Nephron (organoid): ENCODE data around the gene NR1I2.

Source experiments
- H3K27ac Mint-ChIP-seq, 3 experiments: 2 replicates each; pipeline ENCODE4 v1.8.0; 2020; ENCODE audit warnings: mixed read lengths in 3 of 3, mild to moderate bottlenecking in 2 of 3, moderate library complexity in 1 of 3
- H3K27me3 Mint-ChIP-seq: 2 replicates; pipeline ENCODE4 v1.8.0; 2021; ENCODE audit warnings: low read depth, mild to moderate bottlenecking, moderate library complexity, mixed read lengths
- H3K36me3 Mint-ChIP-seq: 2 replicates; pipeline ENCODE4 v1.8.0; 2020; ENCODE audit warnings: low read depth, mixed read lengths
- H3K4me1 Mint-ChIP-seq: 2 replicates; pipeline ENCODE4 v1.8.0; 2020; ENCODE audit warnings: mixed read lengths
- H3K4me3 Mint-ChIP-seq, 3 experiments: 2 replicates each; pipeline ENCODE4 v1.8.0; 2020; ENCODE audit warnings: mild to moderate bottlenecking in 3 of 3, mixed read lengths in 3 of 3, moderate library complexity in 2 of 3
- H3K9me3 Mint-ChIP-seq: 2 replicates; pipeline ENCODE4 v1.8.0; 2020; ENCODE audit warnings: mixed read lengths
- CTCF ChIP-seq, 3 experiments: fragments of 200-600 bp; sonication (generic); IDR thresholded peaks; one replicate each; pipeline ENCODE4 v1.5.0; 2021; ENCODE audit warnings: antibody characterized with exemption in 3 of 3; ENCODE audit not compliant: unreplicated experiment in 3 of 3

Gene NR1I2

GRCh38 chr3:119762876-119763275 is 19.0 kb upstream of the NR1I2 start:
- Mint-ChIP-seq H3K4me3 (no peak overlapping the region), H3K36me3 (peaks cover 28% of the 10 kb centered on the region), H3K27ac (no peak overlapping the region), H3K4me1 (no peaks in the 10 kb centered on the region), H3K27me3 (no peaks in the 10 kb centered on the region), H3K9me3 (peaks cover 16% of the 10 kb centered on the region)
- no peak for TF ChIP-seq CTCF (IDR thresholded peaks at IDR 0.05; ENCODE audit: unreplicated experiment in 3 of 3)

GRCh38 chr3:119763466-119763865 is 18.4 kb upstream of the NR1I2 start:
- no peak for TF ChIP-seq CTCF (IDR thresholded peaks at IDR 0.05; ENCODE audit: unreplicated experiment in 3 of 3)
- H3K27ac Mint-ChIP-seq = no peak overlapping the region
- no peaks in the 10 kb centered on the region for H3K4me1 Mint-ChIP-seq
- no peak overlapping the region for H3K4me3 Mint-ChIP-seq
- no peaks in the 10 kb centered on the region for H3K27me3 Mint-ChIP-seq
- H3K36me3 Mint-ChIP-seq = peaks cover 25% of the 10 kb centered on the region
- H3K9me3 Mint-ChIP-seq = peaks cover 16% of the 10 kb centered on the region

GRCh38 chr3:119765239-119765638 is 16.7 kb upstream of the NR1I2 start:
- Mint-ChIP-seq H3K4me1 (no peaks in the 10 kb centered on the region), H3K4me3 (no peak overlapping the region), H3K9me3 (peaks cover 16% of the 10 kb centered on the region), H3K27ac (no peak overlapping the region), H3K36me3 (peaks cover 18% of the 10 kb centered on the region), H3K27me3 (no peaks in the 10 kb centered on the region)
- no peak for TF ChIP-seq CTCF (IDR thresholded peaks at IDR 0.05; ENCODE audit: unreplicated experiment in 3 of 3)

GRCh38 chr3:119767936-119768601 is 13.8 kb upstream of the NR1I2 start:
- H3K36me3 Mint-ChIP-seq = no peaks in the 10 kb centered on the region
- H3K27ac Mint-ChIP-seq = no peak overlapping the region
- no peaks in the 10 kb centered on the region for H3K9me3 Mint-ChIP-seq
- H3K4me1 Mint-ChIP-seq = no peaks in the 10 kb centered on the region
- no peaks in the 10 kb centered on the region for H3K27me3 Mint-ChIP-seq
- TF ChIP-seq CTCF (IDR thresholded peaks at IDR 0.05; ENCODE audit: unreplicated experiment in 3 of 3) = no peak
- no peak overlapping the region for H3K4me3 Mint-ChIP-seq

GRCh38 chr3:119768668-119769393 is 13.1 kb upstream of the NR1I2 start:
- no peak for TF ChIP-seq CTCF (IDR thresholded peaks at IDR 0.05; ENCODE audit: unreplicated experiment in 3 of 3)
- Mint-ChIP-seq H3K9me3 (no peaks in the 10 kb centered on the region), H3K4me3 (no peak overlapping the region), H3K4me1 (no peaks in the 10 kb centered on the region), H3K36me3 (no peaks in the 10 kb centered on the region), H3K27ac (no peak overlapping the region), H3K27me3 (no peaks in the 10 kb centered on the region)
